HG03196 (cell line): ENCODE measurements around the gene METTL24.
"Not testable (repeated sequence)": the region's sequence is repeated elsewhere in the genome, so short reads cannot be mapped to it uniquely, and the experiment has no call there.

Experiments used
- ATAC-seq: cut with Tn5 transposase; IDR thresholded peaks from one replicate; pipeline ENCODE4 v1.9.1; 2021; ENCODE audit not compliant: unreplicated experiment

The METTL24 gene

GRCh38 chr6:110271732-110272022 is 86.5 kb downstream of the METTL24 start:
- ATAC-seq: no peak

GRCh38 chr6:110270165-110270564 is 88.0 kb downstream of the METTL24 start:
- no peak for ATAC-seq

- no peak for ATAC-seq
Measured at GRCh38 chr6:110269623-110270022, 88.5 kb downstream of the METTL24 start.

GRCh38 chr6:110266996-110267395 is 91.2 kb downstream of the METTL24 start:
- ATAC-seq: no peak

DNA sequence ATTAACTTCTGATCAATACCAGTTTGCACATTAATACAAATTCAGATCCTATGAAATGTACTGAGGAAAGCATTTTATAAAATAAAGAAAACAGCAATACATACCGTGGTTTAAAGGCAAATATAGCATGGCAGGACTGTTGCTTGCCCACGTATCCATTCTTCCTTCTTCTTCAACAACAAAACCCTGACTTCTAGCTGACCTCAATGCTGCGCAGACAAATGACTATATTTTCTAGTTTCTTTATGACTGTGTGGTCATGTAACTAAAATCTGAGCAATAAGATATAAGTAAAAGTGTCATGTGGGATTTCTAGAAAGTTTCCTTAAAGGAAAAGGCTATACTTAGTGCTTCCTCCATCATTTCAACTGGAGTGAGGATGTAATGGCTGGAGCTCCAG is 92.9 kb downstream of the METTL24 start:
- no peak for ATAC-seq

DNA sequence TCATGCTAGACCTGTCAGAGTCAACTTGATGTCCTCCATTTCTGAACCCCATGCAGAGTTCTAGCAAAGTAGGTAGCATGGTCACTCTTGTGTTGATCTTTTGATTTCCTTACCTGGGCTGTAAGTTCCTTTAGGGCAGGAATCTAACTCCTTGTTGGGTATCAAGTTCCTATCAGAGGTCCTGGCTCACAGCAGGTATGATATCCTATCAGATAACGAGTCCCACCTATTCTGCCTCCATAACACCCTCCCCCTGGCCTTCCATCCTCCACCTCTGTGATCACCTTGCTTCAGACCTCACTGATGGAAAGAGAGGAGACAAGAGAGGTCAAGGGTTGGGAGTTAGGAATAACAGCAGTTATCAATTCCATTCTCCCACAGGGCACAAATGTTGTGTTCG is 101.8 kb downstream of the METTL24 start:
- ATAC-seq: no peak

DNA sequence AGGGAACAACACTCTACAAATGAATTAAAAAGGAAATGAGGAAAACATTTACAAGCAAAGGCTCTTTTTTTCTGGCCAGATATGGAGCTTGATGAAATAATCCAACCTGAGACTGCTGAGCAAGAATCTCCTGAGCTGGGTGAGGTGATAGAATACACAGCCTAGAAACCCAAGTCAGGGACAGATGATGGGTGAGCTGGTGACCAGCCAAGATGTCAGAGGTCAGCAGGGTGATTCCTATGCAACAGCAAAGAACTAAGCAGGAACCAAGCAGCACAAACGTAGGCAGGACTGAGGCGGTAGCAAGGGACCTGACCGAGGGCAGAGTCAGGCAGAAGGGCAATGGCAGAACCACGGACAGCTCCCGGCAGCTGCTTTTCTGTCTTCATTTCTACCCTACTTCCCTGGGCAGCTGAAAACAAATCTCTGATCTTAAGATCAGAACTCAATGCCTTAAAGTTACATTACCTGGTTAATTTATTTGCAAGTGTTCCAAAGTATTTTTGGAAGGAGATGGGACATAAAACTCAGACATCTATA is 102.9 kb downstream of the METTL24 start:
- ATAC-seq: no peak

DNA sequence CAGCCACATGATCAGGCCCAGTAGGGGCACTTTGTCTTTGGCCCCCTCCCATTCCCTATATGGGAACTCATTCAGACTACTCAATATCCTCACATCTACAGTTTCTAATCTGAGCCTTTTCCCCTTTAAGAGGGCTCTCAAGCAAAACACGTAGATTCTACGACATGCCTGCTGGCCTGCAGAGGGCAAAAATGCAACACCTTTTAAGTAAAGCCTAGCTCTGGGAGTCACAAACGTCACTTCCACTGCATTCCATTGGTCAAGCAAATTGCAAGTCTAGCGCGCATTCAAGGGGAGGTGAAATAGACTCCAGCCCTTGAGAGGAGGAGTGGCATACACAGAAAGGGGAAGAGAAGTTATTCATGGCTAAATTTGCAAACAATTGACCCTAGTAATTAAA is 107.3 kb downstream of the METTL24 start:
- ATAC-seq: no peak

DNA sequence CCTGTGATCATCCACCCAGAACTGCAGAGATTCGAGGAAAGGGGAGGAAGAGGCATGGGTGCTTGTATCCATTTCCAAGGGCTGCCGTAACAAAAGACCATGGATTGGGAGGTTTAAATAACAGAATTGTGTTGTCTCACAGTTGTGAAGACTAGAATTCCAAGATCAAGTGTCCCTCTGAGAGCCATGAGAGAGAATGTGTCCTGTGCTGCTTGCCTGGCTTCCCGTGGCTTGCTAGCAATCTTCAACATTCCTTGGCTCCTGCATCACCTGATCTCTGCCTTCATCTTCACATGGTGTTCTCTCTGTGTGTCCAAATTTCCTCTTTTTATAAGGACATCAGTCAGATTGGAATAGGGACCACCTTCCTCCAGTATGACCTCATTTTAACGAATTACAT is 108.1 kb downstream of the METTL24 start:
- no peak for ATAC-seq

GRCh38 chr6:110246900-110247546 is 111.1 kb downstream of the METTL24 start:
- no peak for ATAC-seq

DNA sequence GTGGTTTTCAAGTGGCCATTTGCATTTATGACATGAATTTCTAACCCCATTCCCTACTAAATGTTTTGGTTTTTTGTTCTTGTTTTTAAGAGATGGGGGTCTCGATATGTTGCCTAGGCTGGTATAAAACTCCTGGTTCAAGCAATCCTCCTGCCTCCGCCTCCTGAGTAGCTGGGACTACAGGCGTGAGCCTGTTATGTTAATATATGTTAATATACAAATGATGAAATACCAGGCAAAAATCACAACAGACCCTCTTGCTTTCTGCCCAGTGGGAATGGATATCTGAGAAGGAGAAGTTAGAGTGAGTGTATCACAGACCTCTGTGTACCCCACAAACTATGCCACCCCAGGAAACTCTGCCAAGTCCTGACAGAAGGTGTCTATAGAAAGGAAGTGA is 111.8 kb downstream of the METTL24 start:
- ATAC-seq: no peak

- not testable (repeated sequence) for ATAC-seq
Measured at GRCh38 chr6:110244621-110245020, 113.5 kb downstream of the METTL24 start.

DNA sequence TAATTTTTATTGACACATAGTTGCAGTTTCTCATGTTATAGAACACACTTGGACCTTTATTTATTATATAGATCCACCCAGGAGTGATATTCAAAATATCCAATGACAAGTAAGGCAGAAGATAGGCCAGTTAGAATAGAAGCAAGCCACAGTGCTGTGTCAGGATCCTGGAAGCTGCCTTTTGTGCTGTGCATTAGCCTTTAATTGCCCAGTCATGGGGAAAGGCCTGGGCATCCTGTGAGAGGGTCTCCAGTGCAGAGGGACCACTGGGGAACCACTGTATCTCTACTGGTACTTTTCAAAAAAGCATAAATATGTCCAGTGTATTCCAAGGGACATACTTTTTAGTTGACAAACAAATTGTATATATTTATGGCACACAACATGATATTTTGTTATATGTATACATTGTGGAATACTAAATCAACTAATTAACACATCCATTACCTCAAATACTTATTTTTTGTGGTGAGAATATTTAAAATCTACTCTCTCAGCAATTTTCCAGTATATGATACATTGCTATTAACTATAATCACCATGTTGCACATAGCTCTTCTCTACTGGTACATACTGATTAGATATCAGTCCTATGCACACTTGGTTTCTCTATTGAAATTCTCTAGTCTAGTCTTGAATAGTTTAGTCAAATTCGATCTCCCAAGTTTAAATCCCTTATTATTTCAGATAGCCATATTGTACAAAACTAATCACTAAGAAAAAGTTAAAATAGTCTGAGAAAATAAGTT is 118.4 kb downstream of the METTL24 start:
- no peak for ATAC-seq

- not testable (repeated sequence) for ATAC-seq
Measured at GRCh38 chr6:110236007-110236406, 122.1 kb downstream of the METTL24 start.

- peak; percentile 84 for ATAC-seq
Measured at GRCh38 chr6:110233770-110234374, 124.3 kb downstream of the METTL24 start.

GRCh38 chr6:110232450-110232849 is 125.7 kb downstream of the METTL24 start:
- no peak for ATAC-seq

- no peak for ATAC-seq
Measured at GRCh38 chr6:110226261-110226660, 131.9 kb downstream of the METTL24 start.

DNA sequence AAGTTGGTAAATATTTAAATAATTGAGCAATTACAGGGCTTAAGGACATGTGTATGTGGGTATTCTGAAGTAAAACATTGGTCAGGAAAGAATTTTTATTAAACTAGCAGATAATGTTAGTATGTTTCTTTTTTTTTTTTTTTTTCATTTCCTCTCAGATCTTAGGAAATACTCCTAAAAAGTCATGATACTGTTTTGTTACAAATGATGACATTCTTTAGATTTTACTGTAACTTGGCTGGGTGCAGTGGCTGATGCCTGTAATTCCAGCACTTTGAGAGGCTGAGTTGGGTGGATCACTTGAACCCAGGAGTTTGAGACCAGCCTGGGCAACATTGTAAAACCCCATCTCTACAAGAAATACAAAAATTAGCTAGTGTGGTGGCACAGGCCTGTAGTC is 136.4 kb downstream of the METTL24 start:
- no peak for ATAC-seq

DNA sequence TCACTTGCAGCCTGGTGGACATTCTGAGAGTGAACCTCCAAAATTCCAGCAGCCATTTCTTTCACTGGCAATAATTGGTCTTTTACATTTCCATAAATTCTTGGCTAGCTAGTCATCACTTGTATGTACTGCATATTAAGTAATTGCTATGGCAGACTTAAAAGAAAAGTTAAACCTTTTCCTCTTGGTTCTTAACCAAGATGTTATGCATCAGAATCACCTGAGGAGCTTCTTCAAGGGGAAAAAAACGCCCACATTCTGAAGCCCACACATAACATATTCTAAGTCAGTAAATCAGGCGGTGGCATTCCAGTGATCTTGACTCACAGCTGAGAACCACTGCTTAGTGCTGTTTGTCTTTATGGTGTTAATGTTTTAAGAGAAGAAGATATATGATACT is 140.9 kb downstream of the METTL24 start:
- no peak for ATAC-seq

GRCh38 chr6:110216140-110216539 is 142.0 kb downstream of the METTL24 start:
- no peak for ATAC-seq

DNA sequence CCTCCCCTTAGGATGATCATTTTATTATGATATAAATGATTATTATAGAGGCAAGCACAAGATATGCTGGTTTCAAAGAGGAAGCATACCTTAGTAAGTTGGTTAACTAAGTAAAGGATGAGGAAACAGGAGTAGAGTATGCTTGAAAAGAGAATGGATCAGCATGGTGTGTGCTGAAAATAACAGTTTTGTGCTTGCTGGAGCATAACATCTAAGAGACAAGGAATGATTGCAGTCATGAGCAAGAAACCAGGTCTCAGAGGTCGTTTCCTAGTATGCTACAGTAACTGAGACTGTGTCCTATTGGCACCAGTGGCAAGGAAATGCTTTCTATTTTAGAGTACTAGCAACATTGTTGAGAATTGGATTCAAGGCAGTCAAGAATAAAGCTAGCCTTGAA is 143.8 kb downstream of the METTL24 start:
- ATAC-seq: no peak

DNA sequence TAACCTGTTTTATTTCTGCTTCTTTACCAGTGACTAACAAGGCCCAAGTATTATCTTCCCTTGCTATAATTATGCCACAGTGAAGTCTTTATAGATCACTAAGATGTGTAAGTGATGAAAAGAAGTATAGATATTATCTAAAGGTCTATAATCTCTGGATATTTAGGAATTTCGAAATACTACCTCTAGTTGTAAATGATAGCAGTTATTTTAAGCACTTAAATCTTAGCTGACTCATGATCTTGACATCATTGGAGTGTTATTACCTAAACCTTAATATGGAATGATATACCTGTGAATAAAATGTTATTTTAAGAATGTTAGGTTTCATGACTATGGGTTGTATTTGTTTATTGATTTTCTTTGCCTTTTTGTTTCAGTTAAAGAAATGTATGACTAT is 146.4 kb downstream of the METTL24 start:
- no peak for ATAC-seq
